Astrocyte (in vitro differentiated cells and primary cell): ENCODE measurements around the gene GPD1. TPM values are rescaled to one million over a fixed set of nuclear protein-coding genes. Genes with fewer than 3 reads are reported as not detected.

Experiments
- DNase-seq: peaks from one replicate; pipeline ENCODE4 v3.0.0-alpha.2; 2010; ENCODE audit warnings: low read depth
- FAIRE-seq: peaks from 2 replicates; lab custom pipeline; 2011; peaks lifted over from hg19 to GRCh38; lab: Jason Lieb, UNC
- H2AFZ ChIP-seq: 2 replicates; pipeline ENCODE4 v1.6.0; 2012; ENCODE audit warnings: low read depth, low read length, inconsistent platforms
- H3K27ac ChIP-seq: 2 replicates; pipeline ENCODE4 v1.5.1; 2011; ENCODE audit warnings: low read depth, low read length, inconsistent platforms
- H3K27me3 ChIP-seq: 2 replicates; pipeline ENCODE4 v1.6.0; 2011; ENCODE audit warnings: low read length, inconsistent platforms; ENCODE audit not compliant: insufficient read depth
- H3K36me3 ChIP-seq: 2 replicates; pipeline ENCODE4 v1.5.1; 2011; ENCODE audit warnings: low read length, inconsistent platforms; ENCODE audit not compliant: insufficient read depth
- H3K4me1 ChIP-seq: 2 replicates; pipeline ENCODE4 v1.5.1; 2011; ENCODE audit warnings: low read length, inconsistent platforms; ENCODE audit not compliant: insufficient read depth
- H3K4me2 ChIP-seq: 2 replicates; pipeline ENCODE4 v1.6.0; 2012; ENCODE audit warnings: low read length, inconsistent platforms
- H3K4me3 ChIP-seq: 2 replicates; pipeline ENCODE4 v1.5.1; 2011; ENCODE audit warnings: low read depth, mild to moderate bottlenecking, low read length, inconsistent platforms; ENCODE audit not compliant: insufficient read depth
- H3K79me2 ChIP-seq: 2 replicates; pipeline ENCODE4 v1.6.0; 2012; ENCODE audit warnings: mild to moderate bottlenecking, low read length, inconsistent platforms; ENCODE audit not compliant: insufficient read depth
- H3K9ac ChIP-seq: 2 replicates; pipeline ENCODE4 v1.6.0; 2012; ENCODE audit warnings: mild to moderate bottlenecking, low read length, inconsistent platforms
- H3K9me3 ChIP-seq: 2 replicates; pipeline ENCODE4 v1.5.1; 2012; ENCODE audit warnings: low read depth, mild to moderate bottlenecking, low read length, inconsistent platforms; ENCODE audit not compliant: insufficient read depth
- H4K20me1 ChIP-seq: 2 replicates; pipeline ENCODE4 v1.6.0; 2012; ENCODE audit warnings: low read length, inconsistent platforms; ENCODE audit not compliant: insufficient read depth
- H3K27ac Mint-ChIP-seq: one replicate; pipeline ENCODE4 v1.8.0; 2021; ENCODE audit warnings: mild to moderate bottlenecking, mixed read lengths; ENCODE audit not compliant: unreplicated experiment
- H3K27me3 Mint-ChIP-seq: one replicate; pipeline ENCODE4 v1.8.0; 2021; ENCODE audit warnings: low read depth, mixed read lengths; ENCODE audit not compliant: unreplicated experiment
- H3K36me3 Mint-ChIP-seq: one replicate; pipeline ENCODE4 v1.8.0; 2021; ENCODE audit warnings: low read depth, mixed read lengths; ENCODE audit not compliant: unreplicated experiment
- H3K4me1 Mint-ChIP-seq: one replicate; pipeline ENCODE4 v1.8.0; 2021; ENCODE audit warnings: low read depth, mixed read lengths; ENCODE audit not compliant: unreplicated experiment
- H3K4me3 Mint-ChIP-seq: one replicate; pipeline ENCODE4 v1.8.0; 2021; ENCODE audit warnings: mild to moderate bottlenecking, moderate library complexity, mixed read lengths; ENCODE audit not compliant: unreplicated experiment
- H3K9me3 Mint-ChIP-seq: one replicate; pipeline ENCODE4 v1.8.0; 2021; ENCODE audit warnings: mild to moderate bottlenecking, mixed read lengths; ENCODE audit not compliant: unreplicated experiment
- EZH2 ChIP-seq: IDR thresholded peaks from 2 replicates; pipeline ENCODE4 v1.6.1; 2012; ENCODE audit warnings: mild to moderate bottlenecking, low read length, inconsistent platforms; ENCODE audit not compliant: insufficient read depth
- total RNA-seq: library from RNA; stranded (reverse); gene quantifications from 2 replicates; pipeline ENCODE4 v1.2.1, GENCODE V29; 2021
- TF ChIP-seq, protein P1 (sequence below): IDR thresholded peaks from 2 replicates; pipeline ENCODE4 v1.5.1; 2011; ENCODE audit warnings: low read depth, mild to moderate bottlenecking, inconsistent platforms, low read length, moderate library complexity; ENCODE audit not compliant: insufficient read depth

GPD1 gene
- total RNA-seq, 1 donor from 2014 or later = 0.59 TPM

DNA sequence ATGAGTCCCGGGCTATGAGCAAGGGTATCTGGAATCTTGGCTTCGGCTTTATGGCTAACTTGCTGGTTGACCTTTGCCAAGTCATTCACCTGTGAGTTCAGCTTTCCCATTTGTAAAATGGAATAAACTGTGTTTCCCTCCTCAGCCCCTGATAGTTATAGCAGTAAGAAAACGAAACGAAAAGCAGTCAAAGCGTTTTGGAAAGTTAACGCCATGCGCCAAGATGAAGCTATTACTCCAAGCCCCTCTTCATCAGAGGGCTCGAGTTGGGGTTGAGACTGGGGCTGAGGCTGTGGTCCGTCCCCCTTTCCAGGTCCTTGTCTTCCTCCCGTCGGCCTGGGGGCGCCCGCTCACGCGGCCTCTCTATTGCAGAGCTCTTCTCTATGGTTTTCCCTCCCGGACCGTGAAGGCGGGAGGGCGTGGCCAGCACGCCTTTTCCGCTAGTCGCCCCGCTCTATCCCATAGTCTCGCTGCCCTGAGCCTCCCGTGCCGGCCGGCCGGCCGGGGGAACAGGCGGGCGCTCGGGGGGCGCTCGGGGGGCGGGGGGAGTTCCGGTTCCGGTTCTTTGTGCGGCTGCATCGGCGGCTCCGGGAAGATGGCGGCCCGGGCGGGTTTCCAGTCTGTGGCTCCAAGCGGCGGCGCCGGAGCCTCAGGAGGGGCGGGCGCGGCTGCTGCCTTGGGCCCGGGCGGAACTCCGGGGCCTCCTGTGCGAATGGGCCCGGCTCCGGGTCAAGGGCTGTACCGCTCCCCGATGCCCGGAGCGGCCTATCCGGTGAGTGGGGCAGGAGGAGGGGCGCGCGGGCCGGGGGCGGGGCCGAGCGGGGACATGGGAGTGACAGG is 18.8 kb upstream of the GPD1 start, which contains the start of gene SMARCD1:
TSS of gene SMARCD1 (plus strand) at position 568 of the 840 bp plus-strand sequence. CDS start at position 596, 28 bp downstream.
- H3K79me2 ChIP-seq = peaks cover 27% of the 10 kb centered on the region
- DNase-seq = peak; percentile 80
- peaks cover 38% of the 10 kb centered on the region for H3K4me1 ChIP-seq
- H3K27ac ChIP-seq = peak within 1 kb of the TSS; percentile 74
- no peaks in the 10 kb centered on the region for H3K9me3 Mint-ChIP-seq
- H3K9ac ChIP-seq = peak within 1 kb of the TSS; percentile 89
- H4K20me1 ChIP-seq = peaks cover 32% of the 10 kb centered on the region
- peak within 1 kb of the TSS; percentile 97 for H3K4me2 ChIP-seq
- peak within 1 kb of the TSS; percentile 92 for H2AFZ ChIP-seq
- H3K4me1 Mint-ChIP-seq = peaks cover 29% of the 10 kb centered on the region
- H3K9me3 ChIP-seq = no peaks in the 10 kb centered on the region
- H3K36me3 ChIP-seq = peaks cover 32% of the 10 kb centered on the region
- H3K36me3 Mint-ChIP-seq = peaks cover 6% of the 10 kb centered on the region
- TF ChIP-seq EZH2 = no peak
- TF ChIP-seq, protein P1, sequence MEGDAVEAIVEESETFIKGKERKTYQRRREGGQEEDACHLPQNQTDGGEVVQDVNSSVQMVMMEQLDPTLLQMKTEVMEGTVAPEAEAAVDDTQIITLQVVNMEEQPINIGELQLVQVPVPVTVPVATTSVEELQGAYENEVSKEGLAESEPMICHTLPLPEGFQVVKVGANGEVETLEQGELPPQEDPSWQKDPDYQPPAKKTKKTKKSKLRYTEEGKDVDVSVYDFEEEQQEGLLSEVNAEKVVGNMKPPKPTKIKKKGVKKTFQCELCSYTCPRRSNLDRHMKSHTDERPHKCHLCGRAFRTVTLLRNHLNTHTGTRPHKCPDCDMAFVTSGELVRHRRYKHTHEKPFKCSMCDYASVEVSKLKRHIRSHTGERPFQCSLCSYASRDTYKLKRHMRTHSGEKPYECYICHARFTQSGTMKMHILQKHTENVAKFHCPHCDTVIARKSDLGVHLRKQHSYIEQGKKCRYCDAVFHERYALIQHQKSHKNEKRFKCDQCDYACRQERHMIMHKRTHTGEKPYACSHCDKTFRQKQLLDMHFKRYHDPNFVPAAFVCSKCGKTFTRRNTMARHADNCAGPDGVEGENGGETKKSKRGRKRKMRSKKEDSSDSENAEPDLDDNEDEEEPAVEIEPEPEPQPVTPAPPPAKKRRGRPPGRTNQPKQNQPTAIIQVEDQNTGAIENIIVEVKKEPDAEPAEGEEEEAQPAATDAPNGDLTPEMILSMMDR = peak; percentile 55
- H3K27me3 Mint-ChIP-seq = peaks cover 4% of the 10 kb centered on the region
- H3K27ac Mint-ChIP-seq = peak within 1 kb of the TSS; percentile 88
- no peak for FAIRE-seq
- H3K4me3 ChIP-seq = peak within 1 kb of the TSS; percentile 94
- peak within 1 kb of the TSS; percentile 91 for H3K4me3 Mint-ChIP-seq
- H3K27me3 ChIP-seq = no peaks in the 10 kb centered on the region

DNA sequence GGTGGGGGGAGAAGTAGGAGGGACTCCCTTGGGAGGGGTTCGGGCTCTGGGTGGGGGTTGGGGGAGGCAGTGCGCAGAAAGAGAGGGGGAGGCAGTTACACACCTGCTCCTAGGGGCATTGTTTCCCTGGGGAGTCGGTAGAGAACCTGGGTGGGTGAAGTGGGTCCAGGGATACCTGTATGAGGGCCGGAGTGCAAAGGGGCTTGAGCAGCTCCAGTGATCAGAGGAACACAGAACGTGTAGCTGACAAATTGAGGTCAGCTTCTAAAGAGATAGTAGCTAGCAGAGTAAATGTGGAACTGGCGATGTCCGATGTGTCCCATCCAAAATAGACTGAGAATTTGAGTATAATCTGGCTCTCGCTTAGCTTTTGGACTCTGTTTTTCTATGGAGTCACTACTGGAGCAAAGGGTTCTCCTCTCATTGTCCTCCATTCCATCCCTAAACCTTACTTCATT is 18.2 kb upstream of the GPD1 start:
- peak overlapping the region; percentile 12 for H3K27ac ChIP-seq
- no peak for FAIRE-seq

More for the DNA sequence above, 18.2 kb upstream of the GPD1 start:
- H3K4me1 Mint-ChIP-seq = peaks cover 29% of the 10 kb centered on the region
- Histone ChIP-seq H3K79me2 (peaks cover 27% of the 10 kb centered on the region), H3K27me3 (no peaks in the 10 kb centered on the region), H3K4me2 (peak overlapping the region; percentile 97), H3K4me3 (peak overlapping the region; percentile 94), H2AFZ (peak overlapping the region; percentile 51), H3K36me3 (peaks cover 37% of the 10 kb centered on the region), H3K9ac (peak overlapping the region; percentile 89), H3K4me1 (peaks cover 38% of the 10 kb centered on the region), H4K20me1 (peaks cover 32% of the 10 kb centered on the region), H3K9me3 (no peaks in the 10 kb centered on the region)
- DNase-seq = no peak
- no peaks in the 10 kb centered on the region for H3K9me3 Mint-ChIP-seq
- H3K27me3 Mint-ChIP-seq = peaks cover 4% of the 10 kb centered on the region
- no peak for TF ChIP-seq EZH2
- TF ChIP-seq, protein P1 = no peak
- peaks cover 8% of the 10 kb centered on the region for H3K36me3 Mint-ChIP-seq
- H3K4me3 Mint-ChIP-seq = peak overlapping the region; percentile 91
- peak overlapping the region; percentile 66 for H3K27ac Mint-ChIP-seq
